Left forelimb (tissue), 1 donor: ENCODE data around the gene SGCA.

Experiments used
- DNase-seq: peaks from one replicate; pipeline ENCODE4 v3.0.0-alpha.2; 2018; ENCODE audit warnings: low spot score

The SGCA gene

DNA sequence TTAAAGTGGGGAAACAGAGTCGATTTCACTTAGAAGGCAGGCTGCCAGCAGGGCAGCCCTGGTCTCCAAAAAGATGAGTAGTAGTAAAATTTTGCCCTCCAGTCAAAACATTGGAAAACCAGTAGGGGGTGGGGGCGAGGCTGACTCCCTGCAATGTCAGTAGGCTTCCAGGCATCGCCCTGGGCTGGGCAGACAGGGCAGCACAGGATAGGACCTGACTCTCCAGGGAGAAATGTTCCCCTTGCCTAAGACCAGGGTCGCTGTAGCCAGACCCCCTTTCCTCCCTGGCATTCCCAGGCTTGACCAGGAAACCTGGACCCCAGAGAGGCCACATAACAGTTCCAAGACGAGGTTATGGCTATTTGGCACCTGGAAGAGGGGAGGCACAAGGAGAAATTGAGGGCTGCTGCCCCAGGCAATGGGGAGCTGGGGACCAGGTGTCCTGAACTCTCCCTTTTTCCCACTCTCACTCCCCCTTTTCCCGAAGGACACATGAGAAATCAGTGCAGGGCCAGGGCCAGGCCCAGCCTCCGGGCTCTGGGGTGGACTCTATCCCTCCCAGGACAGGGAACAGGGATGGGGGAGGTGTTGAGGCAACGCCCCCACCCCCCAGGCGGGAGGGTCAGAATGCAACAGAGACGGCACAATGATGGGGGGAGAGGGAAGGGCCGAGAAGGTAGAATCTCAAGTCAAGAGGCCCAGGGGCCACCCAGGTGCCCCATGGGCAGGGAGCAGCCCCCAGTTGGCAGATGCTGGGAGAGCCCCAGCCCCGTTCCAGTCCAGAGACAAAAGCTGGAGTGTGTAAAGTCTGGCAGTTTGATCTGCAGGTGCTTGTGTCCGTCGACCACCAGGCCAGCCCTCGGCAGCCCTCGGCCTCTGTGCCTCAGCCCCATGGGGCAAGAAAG lies 31.3 kb upstream of the SGCA start:
- no peak for DNase-seq

DNA sequence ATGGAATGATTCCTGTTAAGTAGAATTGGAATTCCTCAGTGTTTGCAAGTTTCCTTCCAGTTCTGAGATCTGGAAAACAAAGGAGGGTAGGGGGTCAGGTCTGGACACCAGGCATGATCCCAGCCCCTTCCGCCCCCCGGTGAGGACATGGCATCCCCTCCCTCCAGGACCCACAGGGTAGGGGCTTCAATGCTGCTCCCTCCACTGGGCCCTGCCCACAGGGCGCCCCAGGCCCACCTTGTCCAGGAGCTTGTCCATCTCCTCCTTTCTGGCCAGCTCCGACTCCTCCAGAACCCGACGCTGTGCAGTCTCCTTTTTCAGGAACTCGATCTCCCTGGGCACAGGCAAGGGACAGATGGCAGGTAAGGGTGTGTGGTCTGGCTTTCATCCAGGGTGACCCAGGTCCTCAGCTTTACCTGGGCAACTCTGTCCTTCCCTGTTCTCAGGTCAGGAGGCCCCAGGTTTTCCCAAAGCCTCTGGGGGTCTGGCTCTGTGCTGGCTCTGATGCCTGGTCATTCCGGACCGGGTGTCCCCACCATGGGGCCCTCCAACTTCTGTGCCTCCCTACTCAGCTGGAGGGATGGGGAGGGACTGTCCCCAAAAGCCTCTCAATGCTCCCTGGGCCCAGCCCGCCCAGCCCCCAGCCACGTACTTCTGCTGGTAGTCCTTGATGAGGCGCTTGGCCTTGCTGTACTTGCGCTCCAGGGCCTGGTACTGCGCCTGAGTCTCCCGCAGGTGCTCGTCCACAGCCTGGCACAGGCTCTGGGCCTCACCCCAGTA lies 30.3 kb upstream of the SGCA start:
- no peak for DNase-seq

DNA sequence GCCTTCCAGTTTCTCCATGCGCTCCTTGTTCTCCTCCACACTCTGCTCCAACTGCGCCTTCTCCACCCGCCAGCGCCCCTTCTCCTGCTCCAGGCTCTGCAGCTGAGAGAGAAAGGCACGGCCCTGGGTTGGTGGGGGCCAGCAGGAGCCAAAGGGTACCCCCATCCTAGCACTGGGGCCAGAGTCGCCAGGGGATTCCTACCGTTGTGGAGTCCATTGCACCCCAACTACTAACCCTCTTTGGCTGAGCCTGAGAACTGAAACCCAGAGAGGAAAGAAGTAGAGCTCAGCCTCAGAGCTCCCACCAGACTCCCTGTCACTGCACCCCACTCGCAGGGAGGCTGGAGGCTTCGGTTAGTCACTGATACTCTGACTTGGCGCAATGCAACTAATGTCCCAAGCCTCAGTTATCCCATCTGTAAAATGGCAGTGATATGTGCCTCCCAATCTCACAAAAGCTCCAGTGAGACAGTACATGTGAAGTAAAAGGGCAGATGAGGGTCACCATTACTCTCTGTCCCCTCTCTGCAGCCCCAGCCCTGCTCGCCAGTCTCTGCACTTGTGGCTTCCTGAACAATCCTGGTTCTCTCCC lies 29.6 kb upstream of the SGCA start:
- DNase-seq, result no peak

DNA sequence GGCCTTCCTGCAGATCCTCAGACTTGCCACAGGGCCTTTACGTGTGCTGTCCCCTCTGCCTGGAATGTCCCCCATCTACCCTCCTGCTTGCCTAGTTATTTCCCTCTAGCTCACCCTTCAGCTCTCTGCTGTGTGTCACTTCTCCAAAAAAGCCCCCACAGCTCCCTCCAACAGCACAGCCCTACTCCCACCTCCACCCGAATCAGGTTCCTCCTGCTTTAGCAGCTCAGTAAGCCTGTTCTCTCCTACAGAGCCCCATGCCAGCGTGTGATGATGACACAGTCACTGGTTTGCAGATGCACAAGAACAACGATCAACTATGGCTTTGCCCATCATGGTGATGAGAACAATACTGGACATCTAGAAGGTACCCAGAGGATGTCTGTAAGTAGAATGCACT lies 28.8 kb upstream of the SGCA start:
- DNase-seq, result no peak

DNA sequence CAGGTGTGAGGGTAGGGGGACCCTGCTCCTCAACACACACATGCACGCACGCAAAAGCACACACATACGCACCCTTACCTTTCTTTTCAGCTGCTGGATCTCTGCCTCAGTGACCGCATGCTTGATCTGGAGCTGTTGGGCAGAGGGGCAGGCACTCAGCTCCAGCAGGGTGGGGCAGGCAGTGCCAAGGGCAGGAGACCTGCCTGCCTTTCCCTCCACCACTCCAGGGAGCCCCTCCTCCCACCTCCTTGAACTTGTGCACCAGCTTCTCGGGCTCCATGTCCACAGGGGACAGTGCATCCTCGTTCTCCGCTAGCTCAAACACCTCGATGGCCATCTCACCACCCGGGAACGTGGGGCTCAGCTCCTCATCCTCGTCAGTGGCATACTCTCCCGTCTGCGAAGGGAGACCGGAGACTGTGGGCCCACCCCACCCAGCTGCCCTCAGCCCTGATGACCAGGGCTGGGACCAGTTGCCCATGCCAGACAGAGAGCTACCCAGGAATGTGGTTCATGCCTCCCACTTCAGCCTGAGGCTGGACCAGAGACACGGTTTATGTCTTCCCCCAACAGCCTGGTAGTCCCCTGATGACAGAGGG lies 26.5 kb upstream of the SGCA start:
- no peak for DNase-seq

DNA sequence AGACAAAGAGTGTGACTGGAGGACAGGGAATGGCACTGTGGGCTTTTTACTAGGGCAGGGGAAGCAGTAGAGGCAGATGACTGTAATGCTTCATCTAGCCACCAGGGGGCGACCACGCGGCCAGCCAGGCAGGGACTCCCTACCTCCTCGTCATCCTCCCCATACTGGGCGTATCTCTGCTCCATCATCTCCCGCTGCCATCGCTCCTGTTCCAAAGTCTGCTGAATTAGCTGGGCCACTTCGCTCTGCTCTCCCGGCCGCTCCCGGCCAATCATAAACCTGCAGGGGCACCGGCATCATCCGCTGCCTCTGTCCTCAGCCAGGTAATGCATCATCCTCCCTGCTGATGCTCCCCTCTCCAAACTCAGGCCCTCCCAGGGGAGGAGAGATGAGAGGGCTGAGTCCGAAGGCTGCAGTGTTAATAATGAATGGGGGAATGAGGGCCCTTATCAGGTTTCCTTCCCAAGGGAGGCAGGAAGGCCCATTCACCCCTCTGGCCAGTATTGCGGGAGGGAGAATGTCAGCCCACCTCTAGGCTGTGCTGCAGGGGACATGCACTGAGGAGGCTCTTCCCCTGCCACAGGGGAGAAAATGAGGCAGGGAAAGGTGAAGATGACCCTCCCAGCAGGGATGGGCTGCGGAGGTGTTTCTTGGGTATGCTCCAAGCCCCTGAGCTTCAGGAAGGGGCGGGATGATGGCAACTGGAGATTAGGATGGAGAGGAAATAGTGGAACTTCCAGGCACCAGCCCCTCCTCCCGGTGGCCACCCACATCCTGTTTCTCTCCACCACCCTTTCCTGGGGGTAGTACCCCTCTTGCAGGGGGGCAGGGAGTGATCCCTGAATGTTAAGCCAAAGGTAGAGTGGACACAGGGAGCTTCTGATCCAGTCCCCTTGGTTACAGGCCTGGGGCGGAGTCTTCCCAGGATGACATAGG lies 25.6 kb upstream of the SGCA start:
- no peak for DNase-seq

DNA sequence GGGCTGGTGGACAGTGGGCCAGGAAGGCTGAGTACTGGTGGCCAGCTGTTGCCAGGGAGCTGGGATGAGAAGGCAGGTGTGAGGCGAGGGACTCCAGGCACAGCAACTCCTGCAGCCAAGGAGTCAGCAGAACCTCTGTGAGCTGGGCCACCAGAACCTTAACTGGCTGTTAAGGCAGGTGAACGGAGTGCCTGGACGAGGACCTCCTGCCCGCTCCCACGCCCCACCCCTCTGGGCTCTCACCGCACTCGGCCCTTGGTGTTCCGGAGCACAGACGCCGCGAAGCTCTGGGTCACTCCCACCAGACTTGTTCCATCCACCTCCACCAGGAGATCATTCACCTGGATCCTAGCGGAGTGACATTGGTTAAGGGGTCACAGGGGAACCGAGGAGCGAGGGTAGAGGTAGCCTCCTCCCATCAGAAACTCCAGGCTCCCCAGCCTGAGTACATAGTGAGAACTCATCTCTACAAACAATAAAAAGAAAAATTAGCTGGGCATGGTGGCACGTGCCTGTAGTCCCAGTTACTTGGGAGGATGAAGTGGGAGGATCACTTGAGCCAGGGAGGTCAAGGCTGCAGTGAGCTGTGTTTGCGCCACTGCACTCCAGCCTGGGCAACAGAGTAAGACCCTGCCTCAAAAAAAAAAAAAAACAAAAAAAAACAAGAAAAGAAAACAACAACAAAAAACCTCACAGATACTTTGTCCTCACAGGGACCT lies 24.6 kb upstream of the SGCA start:
- no peak for DNase-seq

DNA sequence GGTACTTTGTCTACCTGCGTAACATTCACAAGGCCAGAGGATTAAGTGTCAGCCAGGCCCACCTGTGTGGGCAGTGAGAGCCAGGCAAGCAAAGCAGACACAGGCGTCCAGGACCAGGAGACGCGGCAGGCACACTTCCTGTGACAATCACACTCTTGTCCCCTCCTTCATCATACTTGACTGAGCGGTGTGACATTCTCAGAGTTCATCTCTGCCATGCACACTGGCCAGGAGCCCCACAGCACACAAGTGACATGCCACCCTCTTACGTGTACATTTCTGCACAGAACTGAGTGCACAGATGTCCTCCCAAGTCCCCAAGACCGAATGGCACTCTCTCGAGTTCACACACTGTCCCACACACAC lies 24.1 kb upstream of the SGCA start:
- DNase-seq, result no peak

DNA sequence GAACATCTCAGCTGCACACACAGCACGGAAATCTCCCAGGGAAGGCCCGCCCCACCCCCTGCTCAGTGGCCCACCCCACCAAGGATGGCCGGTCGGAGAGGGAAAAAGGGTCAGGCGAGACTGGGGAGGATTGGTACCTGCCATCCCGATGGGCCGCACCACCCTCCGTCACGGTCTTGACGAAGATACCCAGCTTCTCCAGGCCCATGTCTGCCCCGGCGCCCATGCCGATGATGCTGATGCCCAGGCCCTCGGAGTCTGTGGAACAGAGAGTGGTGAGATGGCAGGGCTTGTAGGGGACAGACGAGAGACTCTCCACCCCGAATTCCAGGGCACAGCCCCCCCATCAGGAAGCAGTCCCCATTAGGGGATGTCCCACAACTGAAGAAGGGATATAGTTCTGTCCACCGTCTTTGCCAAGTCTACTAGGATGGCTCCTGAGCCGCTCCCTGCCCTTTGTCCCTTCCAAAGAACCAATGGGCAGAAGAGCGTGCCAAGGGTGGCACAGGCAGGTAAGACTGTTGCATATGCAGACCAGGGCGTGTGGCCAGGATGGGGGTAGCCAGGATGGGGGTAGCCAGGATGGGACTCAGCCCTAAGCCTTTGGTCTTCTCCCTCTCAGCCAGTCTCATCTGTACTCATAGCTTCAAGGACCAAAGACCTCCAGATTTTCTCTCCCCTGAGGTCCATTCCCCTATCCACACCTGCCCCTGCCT lies 22.2 kb upstream of the SGCA start:
- no peak for DNase-seq

DNA sequence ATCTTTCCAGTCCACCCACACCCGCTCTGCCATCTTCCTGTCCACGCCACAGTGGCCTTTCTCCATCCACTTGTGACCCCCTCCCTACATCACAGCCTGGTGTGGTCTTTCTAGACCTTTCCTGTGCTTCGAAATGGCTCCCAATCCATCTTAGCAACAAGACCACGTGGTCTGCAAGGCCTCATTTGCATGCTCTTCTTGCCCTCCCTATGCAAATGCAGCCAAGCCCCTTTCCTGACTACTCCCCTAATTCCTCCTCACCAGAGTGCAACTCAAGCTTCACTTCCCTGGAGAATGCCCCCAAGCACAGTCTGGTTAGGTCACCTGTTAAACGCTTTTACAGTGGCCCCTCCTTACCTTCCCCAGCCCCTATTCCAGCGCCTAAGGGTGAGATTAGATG lies 21.4 kb upstream of the SGCA start:
- no peak for DNase-seq

DNA sequence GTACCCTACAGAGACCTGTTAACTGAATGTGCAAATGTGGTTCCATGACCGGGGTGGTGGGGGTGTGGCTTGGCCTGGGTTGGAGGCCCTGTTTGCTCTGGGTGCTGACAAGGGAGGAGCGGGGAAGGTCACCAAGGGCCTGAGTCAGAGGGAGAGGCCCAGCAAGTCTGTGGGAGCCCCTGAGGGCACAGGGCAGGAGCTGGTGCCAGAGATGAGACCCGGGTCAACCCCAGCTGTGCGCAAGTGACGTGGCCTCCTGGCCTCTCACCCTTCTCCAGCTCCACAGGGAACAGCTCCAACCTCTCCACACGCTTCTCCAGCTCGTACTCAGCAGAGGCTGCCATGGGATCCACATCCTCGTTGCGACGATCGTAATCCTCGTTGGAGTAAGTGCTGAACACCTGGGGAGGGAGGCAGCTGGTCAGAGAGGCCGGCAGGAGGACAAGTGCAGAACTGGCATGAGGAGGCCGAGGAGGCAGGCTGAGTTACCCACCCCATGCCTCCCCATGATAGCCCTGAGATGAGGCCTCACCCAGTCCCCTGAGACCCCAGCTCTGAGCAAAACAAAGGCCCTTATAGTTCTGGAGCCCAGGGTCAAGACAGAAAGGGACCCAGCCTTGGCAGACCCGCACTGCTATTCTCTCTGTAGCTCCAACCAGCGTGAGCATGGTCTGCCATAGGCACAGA lies 20.8 kb upstream of the SGCA start:
- DNase-seq, result no peak

DNA sequence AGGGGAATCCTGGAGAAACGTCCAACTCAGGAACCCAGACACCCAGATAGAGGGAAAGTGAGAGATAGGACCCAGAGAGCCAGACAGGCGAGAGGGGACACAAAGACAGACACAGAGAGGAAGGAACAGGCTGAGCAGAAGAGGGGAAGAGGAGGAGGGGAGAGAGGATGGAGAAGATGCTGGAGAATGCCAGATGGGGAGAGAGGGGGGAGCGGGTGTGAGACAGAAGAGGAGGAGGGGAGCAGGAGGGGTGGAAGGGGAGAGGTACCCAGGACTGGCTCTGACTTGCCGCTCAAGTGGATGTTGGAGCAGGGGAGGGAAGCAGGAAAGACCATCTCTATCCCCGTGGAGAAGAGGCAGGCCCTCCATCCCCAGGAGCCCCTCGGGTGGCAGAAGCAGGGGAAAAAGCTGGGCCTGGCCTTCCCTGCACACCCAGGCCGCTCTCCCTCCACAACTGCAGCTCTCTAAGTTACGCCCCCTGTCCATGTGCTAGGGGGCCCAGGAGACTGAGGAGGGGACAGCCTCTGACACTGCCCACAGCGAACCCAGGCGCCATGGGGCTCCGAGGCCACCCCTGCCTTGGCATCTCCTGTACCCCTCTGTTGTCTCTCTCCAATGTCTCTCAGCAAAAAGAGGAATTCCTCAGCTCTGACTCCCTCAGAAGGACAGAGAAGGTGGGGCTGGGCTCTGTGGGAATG lies 20.1 kb upstream of the SGCA start:
- DNase-seq, result no peak

DNA sequence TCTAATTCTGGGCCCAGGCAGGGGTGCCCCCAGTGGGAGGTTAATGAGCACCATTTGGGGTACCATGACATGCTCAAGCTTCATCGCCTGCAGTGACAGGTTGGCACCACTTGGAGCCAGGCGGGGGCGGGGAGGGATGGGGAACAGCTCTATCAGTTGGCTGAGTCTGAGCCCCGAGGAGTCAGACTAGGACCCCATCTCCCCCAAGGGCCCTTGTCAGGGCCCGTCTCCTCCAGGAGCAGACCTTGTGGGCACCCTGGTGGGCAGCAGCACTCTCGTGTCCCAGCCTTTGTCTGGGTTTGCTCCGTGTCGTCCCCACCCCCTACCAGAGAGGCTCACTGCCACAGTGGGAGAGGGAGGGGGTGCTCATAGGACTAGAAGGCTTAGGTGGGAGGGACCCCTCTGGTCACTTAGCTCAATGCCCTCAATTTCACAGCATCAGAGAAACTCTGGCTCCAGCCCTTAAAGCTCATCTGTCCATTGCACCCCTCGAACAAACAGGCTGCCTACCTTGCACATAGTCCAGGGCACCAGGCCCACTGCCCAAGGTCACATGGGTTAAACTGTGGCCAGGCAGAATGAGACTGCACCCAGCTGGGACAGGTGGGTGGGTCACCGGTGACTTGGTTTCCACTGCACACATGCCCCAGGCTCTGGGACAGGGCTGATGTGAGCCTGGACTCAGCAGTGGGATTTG lies 19.4 kb upstream of the SGCA start:
- no peak for DNase-seq

DNA sequence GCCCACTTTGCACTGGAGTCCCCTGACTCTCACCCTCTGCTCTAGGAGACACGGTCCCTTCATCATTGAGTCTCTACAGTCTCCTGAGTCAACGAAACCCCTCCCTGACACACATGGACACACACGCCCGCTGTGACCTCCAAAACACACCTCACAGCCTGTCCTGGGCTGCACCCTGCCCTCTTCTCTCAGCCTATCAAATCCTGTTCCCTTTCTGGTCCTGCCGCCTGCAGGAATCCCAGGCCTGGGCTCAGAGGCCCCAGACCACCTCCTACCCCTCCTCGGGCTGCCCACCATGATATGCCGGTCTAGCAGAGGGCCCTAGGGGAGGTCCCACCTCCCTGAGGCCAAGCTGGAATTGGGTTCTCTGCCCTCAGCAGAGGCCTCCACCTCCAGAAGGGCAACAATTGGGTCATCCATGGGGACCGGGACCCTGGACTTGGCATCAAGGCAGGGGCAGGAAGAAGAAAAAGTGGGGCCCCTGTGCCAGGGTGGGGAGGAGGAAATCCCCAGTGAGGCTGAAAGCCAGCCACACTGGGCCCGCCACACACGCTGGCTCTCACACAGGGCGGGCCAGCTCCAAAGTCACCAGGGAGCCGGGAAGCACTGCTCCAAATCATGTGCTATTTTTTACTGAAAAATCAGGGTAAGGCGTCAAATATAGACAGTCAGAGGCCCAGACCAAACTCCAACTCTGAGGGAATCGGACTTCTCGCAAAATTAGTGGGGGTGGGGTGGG lies 18.7 kb upstream of the SGCA start:
- no peak for DNase-seq

DNA sequence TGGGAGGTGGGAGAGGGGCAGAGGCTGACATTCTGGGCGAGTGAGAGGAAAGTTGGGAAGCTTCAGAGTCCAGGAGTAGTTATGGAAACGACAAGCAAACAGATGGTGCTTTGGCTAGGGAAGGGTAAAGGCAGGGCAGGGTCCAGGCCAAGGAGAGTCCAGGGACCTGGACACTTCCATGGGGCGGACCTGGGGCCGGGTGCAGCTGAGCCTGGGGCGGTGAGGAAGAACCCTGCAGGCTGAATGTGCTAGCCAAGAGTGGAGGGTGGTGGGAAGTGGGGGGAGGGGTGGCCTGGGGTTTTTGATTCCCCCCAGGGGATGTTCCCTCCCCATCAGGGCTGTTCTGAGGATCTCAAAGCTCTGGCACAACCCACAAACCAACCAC lies 18.0 kb upstream of the SGCA start:
- DNase-seq, result no peak

DNA sequence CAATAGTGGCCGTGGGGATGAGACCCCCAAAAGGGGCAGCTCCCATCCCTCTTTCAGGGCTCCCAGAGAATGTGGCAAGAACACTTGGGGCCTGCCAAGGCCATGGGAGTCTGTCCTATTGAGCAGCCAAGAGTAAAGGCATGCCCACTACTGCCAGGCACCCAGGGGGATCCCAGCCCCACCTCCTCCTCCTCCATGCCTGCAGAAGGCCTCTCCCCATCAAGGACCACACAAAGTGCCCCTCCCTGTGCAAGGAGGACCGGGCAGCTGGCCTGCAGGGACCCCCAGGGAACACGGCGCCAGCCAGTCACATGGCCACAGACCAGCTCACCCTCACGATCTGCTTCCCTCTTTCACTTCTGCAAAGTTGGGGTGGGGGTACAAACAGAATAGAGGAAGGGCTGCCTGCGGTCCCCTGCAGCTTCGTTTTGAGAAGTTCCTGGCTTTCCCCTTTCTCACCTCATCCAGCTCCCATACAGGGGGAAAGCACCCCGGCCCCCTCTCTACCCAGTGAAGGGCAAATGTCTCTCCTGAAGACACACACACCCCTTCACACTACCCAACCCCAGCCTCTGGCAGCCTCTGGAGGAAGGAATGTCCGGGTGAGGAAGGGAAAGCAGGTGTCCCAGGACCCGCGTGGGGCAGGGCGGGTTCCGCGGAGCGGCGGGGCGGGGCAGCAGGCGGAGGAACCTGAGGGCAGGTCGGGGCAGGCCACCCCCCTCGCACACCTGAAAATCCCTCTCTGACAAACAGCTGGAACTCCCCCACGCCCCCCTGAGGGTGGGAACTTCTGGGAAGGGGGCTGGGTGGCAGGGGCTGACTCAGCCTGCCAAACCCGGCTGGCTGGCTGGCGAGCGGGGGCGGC lies 17.3 kb upstream of the SGCA start:
- peak; percentile 81 for DNase-seq

DNA sequence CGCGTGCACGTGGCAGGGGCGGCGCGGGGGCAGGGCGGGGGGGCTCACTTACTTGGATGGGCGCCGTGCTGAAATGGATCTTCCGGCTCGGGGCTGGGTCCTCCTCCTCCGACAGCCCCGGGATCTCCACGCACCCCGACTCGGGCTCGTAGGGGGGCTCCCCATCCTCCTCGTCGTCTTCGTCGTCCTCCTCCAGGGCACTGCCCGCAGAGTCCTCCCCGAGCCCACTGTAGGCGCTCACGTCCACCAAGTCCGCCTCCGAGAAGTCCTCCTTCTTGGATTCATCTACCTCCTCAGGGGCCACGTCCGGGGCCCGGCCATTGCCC lies 16.8 kb upstream of the SGCA start:
- no peak for DNase-seq
